IgD-negative memory B cell (primary cell): ENCODE measurements around the gene GPR158. TPM values are rescaled to one million over a fixed set of nuclear protein-coding genes. Genes with fewer than 3 reads are reported as not detected.

Experiments used
- H3K27ac Mint-ChIP-seq, 3 donors: one replicate each; pipeline ENCODE4 v1.8.0; 2020 to 2022; ENCODE audit warnings: mild to moderate bottlenecking in 3 of 3, mixed read lengths in 3 of 3, moderate library complexity in 1 of 3
- H3K27me3 Mint-ChIP-seq: one replicate; pipeline ENCODE4 v1.8.0; 2021; ENCODE audit warnings: mixed read lengths
- H3K36me3 Mint-ChIP-seq: one replicate; pipeline ENCODE4 v1.8.0; 2020; ENCODE audit warnings: mild to moderate bottlenecking, mixed read lengths
- H3K4me1 Mint-ChIP-seq, 3 donors: one replicate each; pipeline ENCODE4 v1.8.0; 2020 to 2022; ENCODE audit warnings: mixed read lengths in 3 of 3, mild to moderate bottlenecking in 1 of 3
- H3K4me3 Mint-ChIP-seq, 4 donors: one replicate each; pipeline ENCODE4 v1.8.0; 2020 to 2022; ENCODE audit warnings: mild to moderate bottlenecking in 4 of 4, mixed read lengths in 4 of 4, moderate library complexity in 3 of 4
- H3K9me3 Mint-ChIP-seq, 3 donors: one replicate each; pipeline ENCODE4 v1.8.0; 2020 to 2021; ENCODE audit warnings: mixed read lengths in 3 of 3, mild to moderate bottlenecking in 1 of 3
- polyA plus RNA-seq: library from polyadenylated mRNA; unstranded; fragments of 300-500 nt; fragmentation: Illumina TruSeq; gene quantifications from one replicate; pipeline ENCODE4 v1.2.3, GENCODE V29; 2021

The GPR158 gene
- polyA plus RNA-seq, 1 donor from 2014 or later, result not detected

GRCh38 chr10:25465582-25466372 lies 291.0 kb downstream of the GPR158 start:
- Mint-ChIP-seq H3K9me3 (peaks cover 0 to 2% (median 0%) of the 10 kb centered on the region in 3 donors), H3K27ac (no peak overlapping the region), H3K27me3 (no peaks in the 10 kb centered on the region), H3K36me3 (no peaks in the 10 kb centered on the region), H3K4me3 (no peak overlapping the region), H3K4me1 (no peaks in the 10 kb centered on the region)

GRCh38 chr10:25467881-25468280 lies 293.1 kb downstream of the GPR158 start:
- no peaks in the 10 kb centered on the region for H3K9me3 Mint-ChIP-seq
- H3K27ac Mint-ChIP-seq, result no peak overlapping the region
- H3K27me3 Mint-ChIP-seq, result no peaks in the 10 kb centered on the region
- H3K36me3 Mint-ChIP-seq, result peaks cover 2% of the 10 kb centered on the region
- H3K4me3 Mint-ChIP-seq, result no peak overlapping the region
- no peaks in the 10 kb centered on the region for H3K4me1 Mint-ChIP-seq

DNA sequence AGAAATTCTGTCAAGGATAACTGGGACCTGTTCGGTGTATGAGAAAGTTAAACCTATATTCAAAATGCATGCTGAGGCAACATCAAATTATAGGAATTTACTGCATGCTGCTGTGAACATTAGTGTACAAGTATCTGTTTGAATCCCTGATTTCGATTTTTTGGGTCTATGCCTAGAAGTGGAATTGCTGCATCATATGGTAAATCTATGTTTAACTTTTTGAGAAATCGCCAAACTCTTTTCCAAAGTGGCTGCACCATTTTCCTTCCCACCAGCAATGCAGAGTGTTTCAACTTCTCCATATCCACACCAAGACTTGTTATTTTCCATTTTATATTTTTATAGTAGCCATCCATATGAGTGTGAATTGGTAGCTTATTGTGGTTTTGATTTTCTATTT lies 306.7 kb downstream of the GPR158 start:
- H3K27me3 Mint-ChIP-seq, result peaks cover 1% of the 10 kb centered on the region
- no peak overlapping the region for H3K4me3 Mint-ChIP-seq
- no peaks in the 10 kb centered on the region for H3K4me1 Mint-ChIP-seq

DNA sequence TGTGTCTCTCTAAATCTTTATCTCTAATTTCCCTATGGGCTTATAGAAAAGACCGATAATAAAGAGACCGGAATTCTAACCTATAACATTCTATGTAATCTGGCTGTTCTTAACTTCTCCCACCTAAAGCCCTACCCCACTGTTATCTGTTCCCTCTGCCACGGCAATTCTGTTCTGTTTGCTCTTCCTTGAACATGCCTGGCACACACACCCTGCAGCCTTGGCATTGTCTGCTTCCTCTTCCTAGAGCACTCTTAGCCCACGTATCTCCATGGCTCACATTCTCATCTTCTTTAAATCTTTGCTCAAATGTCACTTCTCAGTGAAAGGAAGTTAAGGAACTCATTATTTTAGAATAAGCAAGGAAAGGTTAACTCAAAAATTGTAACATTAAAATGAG lies 309.2 kb downstream of the GPR158 start:
- H3K9me3 Mint-ChIP-seq, result peaks cover 5 to 9% (median 7%) of the 10 kb centered on the region in 3 donors
- H3K27ac Mint-ChIP-seq, result no peak overlapping the region
- peaks cover 1% of the 10 kb centered on the region for H3K27me3 Mint-ChIP-seq
- no peaks in the 10 kb centered on the region for H3K36me3 Mint-ChIP-seq
- no peaks in the 10 kb centered on the region for H3K4me1 Mint-ChIP-seq
- H3K4me3 Mint-ChIP-seq, result no peak overlapping the region

More for the DNA sequence above, 306.7 kb downstream of the GPR158 start:
- H3K36me3 Mint-ChIP-seq, result no peaks in the 10 kb centered on the region
- peaks cover 5 to 9% (median 7%) of the 10 kb centered on the region in 3 donors for H3K9me3 Mint-ChIP-seq
- H3K27ac Mint-ChIP-seq, result no peak overlapping the region

- H3K4me1 Mint-ChIP-seq, result peaks cover 0 to 2% (median 0%) of the 10 kb centered on the region in 3 donors
- H3K27me3 Mint-ChIP-seq, result no peaks in the 10 kb centered on the region
- H3K36me3 Mint-ChIP-seq, result no peaks in the 10 kb centered on the region
- peaks cover 3 to 9% (median 7%) of the 10 kb centered on the region in 3 donors for H3K9me3 Mint-ChIP-seq
- no peak overlapping the region for H3K27ac Mint-ChIP-seq
- H3K4me3 Mint-ChIP-seq, result no peak overlapping the region
Observed at GRCh38 chr10:25487266-25487665, 312.5 kb downstream of the GPR158 start.

DNA sequence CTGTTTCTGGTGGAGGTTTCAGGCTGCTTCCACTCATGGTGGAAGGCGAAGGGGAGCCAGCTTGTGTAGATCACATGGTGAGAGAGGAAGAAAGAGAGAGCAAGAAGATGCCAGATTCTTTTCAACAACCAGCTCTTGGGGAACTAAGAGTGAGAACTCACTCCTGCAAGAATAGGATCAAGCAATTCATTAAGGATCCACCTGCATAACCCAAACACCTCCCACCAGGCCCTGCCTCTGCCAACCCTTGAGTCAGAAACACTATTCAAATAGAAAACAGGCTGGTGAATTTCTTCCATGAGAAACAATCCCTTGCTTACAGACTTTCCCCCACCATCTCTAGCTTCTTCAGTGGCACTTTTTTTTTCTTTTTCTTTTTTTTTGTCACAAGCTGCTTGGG lies 317.2 kb downstream of the GPR158 start:
- Mint-ChIP-seq H3K27me3 (no peaks in the 10 kb centered on the region), H3K4me3 (no peak overlapping the region), H3K27ac (peak overlapping the region in 1 of 3 donors; percentile 4), H3K36me3 (no peaks in the 10 kb centered on the region), H3K9me3 (no peaks in the 10 kb centered on the region), H3K4me1 (peaks cover 0 to 2% (median 0%) of the 10 kb centered on the region in 3 donors)

DNA sequence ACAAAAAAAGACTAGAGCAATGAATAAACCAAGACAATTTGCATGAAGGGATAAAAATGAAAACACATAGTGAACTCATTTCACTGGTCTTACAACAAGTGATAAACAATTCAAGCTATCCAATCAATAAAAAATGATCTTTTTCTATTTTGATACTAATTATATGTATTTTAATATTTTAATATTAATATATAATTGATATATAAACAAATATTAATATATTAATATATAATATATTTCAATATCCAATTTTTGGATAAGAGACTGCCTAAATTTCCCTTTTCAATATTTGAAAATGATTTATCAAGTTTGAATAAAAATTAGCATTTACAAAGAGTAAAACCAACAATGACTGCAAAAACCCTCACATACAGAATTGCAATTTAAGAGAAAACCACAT lies 317.9 kb downstream of the GPR158 start:
- Mint-ChIP-seq H3K36me3 (no peaks in the 10 kb centered on the region), H3K9me3 (no peaks in the 10 kb centered on the region), H3K4me1 (peaks cover 0 to 2% (median 0%) of the 10 kb centered on the region in 3 donors), H3K4me3 (no peak overlapping the region), H3K27ac (no peak overlapping the region), H3K27me3 (no peaks in the 10 kb centered on the region)

GRCh38 chr10:25493122-25493893 lies 318.5 kb downstream of the GPR158 start:
- H3K4me3 Mint-ChIP-seq, result no peak overlapping the region
- H3K27me3 Mint-ChIP-seq, result no peaks in the 10 kb centered on the region
- no peak overlapping the region for H3K27ac Mint-ChIP-seq
- no peaks in the 10 kb centered on the region for H3K36me3 Mint-ChIP-seq
- H3K4me1 Mint-ChIP-seq, result peaks cover 0 to 2% (median 0%) of the 10 kb centered on the region in 3 donors
- no peaks in the 10 kb centered on the region for H3K9me3 Mint-ChIP-seq

DNA sequence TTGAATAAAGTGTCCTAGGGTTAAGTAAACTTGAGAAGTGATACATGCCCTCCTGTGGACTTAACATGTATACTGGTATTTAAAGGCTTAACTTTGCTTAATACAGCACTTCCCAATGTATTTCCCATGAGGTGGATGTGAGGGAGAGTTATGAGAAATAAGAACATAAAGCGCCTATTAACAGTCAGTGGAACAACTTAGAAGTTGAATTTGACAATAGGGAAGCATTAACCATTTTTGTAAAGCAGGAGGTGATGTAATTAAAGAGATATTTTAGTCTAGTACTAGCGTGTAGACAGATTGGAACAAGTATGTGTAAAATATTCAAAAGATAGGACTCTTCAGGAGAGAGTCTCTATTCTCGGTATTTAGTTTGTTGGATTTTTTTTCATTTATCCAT lies 322.4 kb downstream of the GPR158 start:
- Mint-ChIP-seq H3K9me3 (no peaks in the 10 kb centered on the region), H3K4me1 (no peaks in the 10 kb centered on the region), H3K27ac (no peak overlapping the region), H3K36me3 (no peaks in the 10 kb centered on the region), H3K27me3 (no peaks in the 10 kb centered on the region), H3K4me3 (no peak overlapping the region)

DNA sequence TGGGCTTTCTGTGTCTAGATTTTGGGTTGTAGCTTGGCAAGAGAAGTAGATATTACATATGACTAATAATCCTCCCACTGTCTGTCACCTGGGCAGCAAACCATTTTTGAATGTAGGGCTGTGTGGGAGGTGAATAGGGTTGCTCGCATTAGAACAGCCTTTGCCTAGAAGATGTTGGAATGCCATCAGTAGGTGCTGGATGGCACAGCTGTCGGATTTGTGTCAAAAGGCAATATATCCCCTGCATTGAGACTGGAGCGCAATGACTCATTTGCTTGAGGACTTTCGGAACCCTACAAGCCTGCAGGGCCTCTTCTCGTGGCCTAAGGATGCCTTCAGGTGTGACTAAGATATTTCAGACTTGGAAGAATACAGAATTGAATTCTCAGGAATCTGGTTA lies 323.8 kb downstream of the GPR158 start:
- H3K9me3 Mint-ChIP-seq, result peaks cover 0 to 1% (median 0%) of the 10 kb centered on the region in 3 donors
- no peaks in the 10 kb centered on the region for H3K27me3 Mint-ChIP-seq
- H3K4me1 Mint-ChIP-seq, result no peaks in the 10 kb centered on the region
- no peaks in the 10 kb centered on the region for H3K36me3 Mint-ChIP-seq
- no peak overlapping the region for H3K4me3 Mint-ChIP-seq
- H3K27ac Mint-ChIP-seq, result no peak overlapping the region

- Mint-ChIP-seq H3K4me3 (no peak overlapping the region), H3K36me3 (no peaks in the 10 kb centered on the region), H3K9me3 (peaks cover 0 to 3% (median 0%) of the 10 kb centered on the region in 3 donors), H3K4me1 (no peaks in the 10 kb centered on the region), H3K27me3 (no peaks in the 10 kb centered on the region), H3K27ac (no peak overlapping the region)
Observed at GRCh38 chr10:25501912-25502311, 327.1 kb downstream of the GPR158 start.

DNA sequence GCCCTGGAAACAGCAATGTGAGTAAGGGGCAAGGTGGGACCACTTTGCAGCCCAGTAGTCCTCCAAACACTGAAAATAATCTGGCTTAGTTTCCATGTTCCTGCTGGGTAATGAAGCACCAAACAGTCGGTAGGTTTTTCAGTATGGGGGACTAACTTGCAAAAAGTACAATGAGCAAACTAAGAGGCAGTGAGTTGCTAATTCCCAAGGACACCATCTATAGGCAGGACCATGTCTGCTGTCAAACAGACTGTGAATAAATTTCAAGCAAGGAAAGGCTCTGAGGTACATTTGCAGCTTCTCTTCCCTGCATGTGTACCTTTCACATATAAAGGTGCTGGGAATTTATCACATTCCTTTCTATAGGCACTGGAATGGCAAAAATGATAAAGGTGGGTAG lies 327.7 kb downstream of the GPR158 start:
- H3K27me3 Mint-ChIP-seq, result no peaks in the 10 kb centered on the region
- H3K9me3 Mint-ChIP-seq, result peaks cover 0 to 3% (median 0%) of the 10 kb centered on the region in 3 donors
- no peak overlapping the region for H3K27ac Mint-ChIP-seq
- H3K4me1 Mint-ChIP-seq, result no peaks in the 10 kb centered on the region
- no peak overlapping the region for H3K4me3 Mint-ChIP-seq
- H3K36me3 Mint-ChIP-seq, result no peaks in the 10 kb centered on the region

GRCh38 chr10:25504306-25504705 lies 329.5 kb downstream of the GPR158 start:
- H3K9me3 Mint-ChIP-seq, result peaks cover 0 to 3% (median 0%) of the 10 kb centered on the region in 3 donors
- H3K27me3 Mint-ChIP-seq, result no peaks in the 10 kb centered on the region
- H3K36me3 Mint-ChIP-seq, result no peaks in the 10 kb centered on the region
- no peak overlapping the region for H3K27ac Mint-ChIP-seq
- H3K4me3 Mint-ChIP-seq, result no peak overlapping the region
- H3K4me1 Mint-ChIP-seq, result no peaks in the 10 kb centered on the region

- no peak overlapping the region for H3K27ac Mint-ChIP-seq
- H3K9me3 Mint-ChIP-seq, result peaks cover 0 to 3% (median 0%) of the 10 kb centered on the region in 3 donors
- no peak overlapping the region for H3K4me3 Mint-ChIP-seq
- no peaks in the 10 kb centered on the region for H3K36me3 Mint-ChIP-seq
- no peaks in the 10 kb centered on the region for H3K4me1 Mint-ChIP-seq
- no peaks in the 10 kb centered on the region for H3K27me3 Mint-ChIP-seq
Observed at GRCh38 chr10:25504838-25505237, 330.0 kb downstream of the GPR158 start.

GRCh38 chr10:25505466-25505865 lies 330.7 kb downstream of the GPR158 start:
- H3K27ac Mint-ChIP-seq, result no peak overlapping the region
- no peaks in the 10 kb centered on the region for H3K27me3 Mint-ChIP-seq
- H3K4me3 Mint-ChIP-seq, result no peak overlapping the region
- H3K36me3 Mint-ChIP-seq, result no peaks in the 10 kb centered on the region
- H3K4me1 Mint-ChIP-seq, result no peaks in the 10 kb centered on the region
- peaks cover 0 to 3% (median 0%) of the 10 kb centered on the region in 3 donors for H3K9me3 Mint-ChIP-seq
